ENCODE measurements around the gene AASS. TPM values are rescaled to one million over a fixed set of nuclear protein-coding genes. Genes with fewer than 3 reads are reported as not detected.

The AASS gene
- total RNA-seq, 1 donor from 2014 or later = 34.4 TPM

DNA sequence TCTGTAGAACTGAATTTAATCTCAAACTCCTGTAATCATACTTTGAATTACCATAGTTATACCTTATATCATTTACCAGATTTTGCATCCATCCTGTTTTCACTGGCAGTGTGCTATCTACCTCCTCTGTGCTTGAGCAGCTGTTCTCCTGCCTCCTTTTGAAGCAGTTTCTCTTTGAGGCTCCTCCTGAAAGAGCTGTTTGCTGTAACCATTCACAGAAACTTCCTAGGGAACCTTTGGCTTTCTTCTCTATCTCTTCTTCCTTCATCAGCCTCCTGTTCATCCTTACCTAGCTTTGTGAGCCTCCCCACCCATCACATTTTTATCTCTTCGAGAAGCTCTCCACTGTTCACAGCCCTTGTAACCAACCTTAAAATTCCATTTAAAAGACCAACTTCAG is 108.2 kb downstream of the AASS start:
- Histone ChIP-seq H3K36me3 (no peaks in the 10 kb centered on the region), H3K9me3 (no peaks in the 10 kb centered on the region), H3K4me1 (no peaks in the 10 kb centered on the region), H3K27ac (no peak overlapping the region), H3K4me3 (no peak overlapping the region), H3K27me3 (no peaks in the 10 kb centered on the region)
- no peak for DNase-seq (ENCODE audit: extremely low spot score in 2 of 2)
- TF ChIP-seq, protein P1, sequence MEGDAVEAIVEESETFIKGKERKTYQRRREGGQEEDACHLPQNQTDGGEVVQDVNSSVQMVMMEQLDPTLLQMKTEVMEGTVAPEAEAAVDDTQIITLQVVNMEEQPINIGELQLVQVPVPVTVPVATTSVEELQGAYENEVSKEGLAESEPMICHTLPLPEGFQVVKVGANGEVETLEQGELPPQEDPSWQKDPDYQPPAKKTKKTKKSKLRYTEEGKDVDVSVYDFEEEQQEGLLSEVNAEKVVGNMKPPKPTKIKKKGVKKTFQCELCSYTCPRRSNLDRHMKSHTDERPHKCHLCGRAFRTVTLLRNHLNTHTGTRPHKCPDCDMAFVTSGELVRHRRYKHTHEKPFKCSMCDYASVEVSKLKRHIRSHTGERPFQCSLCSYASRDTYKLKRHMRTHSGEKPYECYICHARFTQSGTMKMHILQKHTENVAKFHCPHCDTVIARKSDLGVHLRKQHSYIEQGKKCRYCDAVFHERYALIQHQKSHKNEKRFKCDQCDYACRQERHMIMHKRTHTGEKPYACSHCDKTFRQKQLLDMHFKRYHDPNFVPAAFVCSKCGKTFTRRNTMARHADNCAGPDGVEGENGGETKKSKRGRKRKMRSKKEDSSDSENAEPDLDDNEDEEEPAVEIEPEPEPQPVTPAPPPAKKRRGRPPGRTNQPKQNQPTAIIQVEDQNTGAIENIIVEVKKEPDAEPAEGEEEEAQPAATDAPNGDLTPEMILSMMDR (IDR thresholded peaks at IDR 0.05) = no peak
- no peak for TF ChIP-seq POLR2A (IDR thresholded peaks at IDR 0.05)
- TF ChIP-seq POLR2AphosphoS5 (IDR thresholded peaks at IDR 0.05; ENCODE audit: insufficient read depth in 1 of 2, low read depth in 1 of 2) = no peak
- intact Hi-C loops (cut with DNase I) = no loop called here

DNA sequence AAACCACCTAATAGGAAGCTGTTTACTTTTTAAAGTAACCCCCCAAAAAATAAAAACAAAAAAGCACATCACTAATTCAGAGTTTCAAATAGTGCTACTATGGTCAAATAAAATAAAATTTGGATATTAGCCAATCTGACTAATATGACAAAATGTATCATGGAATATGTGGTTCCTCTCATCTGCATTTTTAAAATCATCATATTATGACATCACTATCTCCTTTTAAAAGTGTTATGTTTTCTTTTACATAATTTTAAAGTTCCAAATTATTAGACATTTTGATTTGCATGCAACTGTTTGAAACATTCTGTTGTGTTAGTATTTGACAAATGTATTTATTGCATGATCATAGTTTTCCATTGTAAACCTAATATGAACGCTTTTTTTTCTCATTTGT is 110.4 kb downstream of the AASS start:
- intact Hi-C loops (cut with DNase I) = no loop called here
- no peaks in the 10 kb centered on the region for H3K9me3 ChIP-seq
- no peak for DNase-seq (ENCODE audit: extremely low spot score in 2 of 2)
- TF ChIP-seq POLR2A (IDR thresholded peaks at IDR 0.05) (no peak), POLR2AphosphoS5 (IDR thresholded peaks at IDR 0.05; ENCODE audit: insufficient read depth in 1 of 2, low read depth in 1 of 2) (no peak)
- TF ChIP-seq, protein P1 (IDR thresholded peaks at IDR 0.05) = no peak
- no peaks in the 10 kb centered on the region for H3K36me3 ChIP-seq
- H3K4me3 ChIP-seq = no peak overlapping the region
- H3K27ac ChIP-seq = no peak overlapping the region
- H3K27me3 ChIP-seq = no peaks in the 10 kb centered on the region
- no peaks in the 10 kb centered on the region for H3K4me1 ChIP-seq

- no peaks in the 10 kb centered on the region for H3K4me1 ChIP-seq
- no peak overlapping the region for H3K4me3 ChIP-seq
- H3K27me3 ChIP-seq = no peaks in the 10 kb centered on the region
- H3K36me3 ChIP-seq = no peaks in the 10 kb centered on the region
- no peaks in the 10 kb centered on the region for H3K9me3 ChIP-seq
- intact Hi-C loops (cut with DNase I) = no loop called here
- DNase-seq (ENCODE audit: extremely low spot score in 2 of 2) = no peak
- TF ChIP-seq POLR2AphosphoS5 (IDR thresholded peaks at IDR 0.05; ENCODE audit: insufficient read depth in 1 of 2, low read depth in 1 of 2) = no peak
- TF ChIP-seq, protein P1 (IDR thresholded peaks at IDR 0.05) = no peak
- no peak for TF ChIP-seq POLR2A (IDR thresholded peaks at IDR 0.05)
- no peak overlapping the region for H3K27ac ChIP-seq
Observed at GRCh38 chr7:122027058-122027457, 117.0 kb downstream of the AASS start.

Small RNA genes lying within 50 kb of the gene (small RNA-seq; reads per million reads assigned to genes)
- not detected for gene RNU7-154P

Other genes with a start within 250 kb of the AASS start
- not detected for gene FEZF1, start 160.5 kb upstream of the AASS start, total RNA-seq

Data from vagina (tissue), 2 donors.